ENCODE measurements around the gene GGCT.

DNA sequence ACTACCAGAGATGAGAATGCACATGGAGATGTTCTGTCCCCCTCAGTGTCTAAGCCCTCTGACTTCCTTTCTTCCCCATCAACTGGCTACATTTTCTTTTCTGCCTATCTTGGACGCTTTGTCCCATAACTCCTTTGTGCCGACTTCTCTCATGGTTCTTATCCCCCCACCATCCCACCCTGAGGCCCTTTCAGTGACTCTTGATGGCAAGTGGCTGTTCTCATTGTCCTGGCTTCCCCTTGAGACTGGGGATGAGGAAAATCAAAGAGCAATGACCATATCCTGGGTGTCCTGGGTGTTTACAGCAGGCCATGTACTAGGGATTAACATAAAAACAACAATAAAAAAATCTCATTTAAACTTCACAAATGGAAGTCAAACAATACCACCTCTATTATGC, 18.8 kb upstream of the GGCT start:
- no peak for TF ChIP-seq POLR2A (IDR thresholded peaks at IDR 0.05)
- TF ChIP-seq, protein P1, sequence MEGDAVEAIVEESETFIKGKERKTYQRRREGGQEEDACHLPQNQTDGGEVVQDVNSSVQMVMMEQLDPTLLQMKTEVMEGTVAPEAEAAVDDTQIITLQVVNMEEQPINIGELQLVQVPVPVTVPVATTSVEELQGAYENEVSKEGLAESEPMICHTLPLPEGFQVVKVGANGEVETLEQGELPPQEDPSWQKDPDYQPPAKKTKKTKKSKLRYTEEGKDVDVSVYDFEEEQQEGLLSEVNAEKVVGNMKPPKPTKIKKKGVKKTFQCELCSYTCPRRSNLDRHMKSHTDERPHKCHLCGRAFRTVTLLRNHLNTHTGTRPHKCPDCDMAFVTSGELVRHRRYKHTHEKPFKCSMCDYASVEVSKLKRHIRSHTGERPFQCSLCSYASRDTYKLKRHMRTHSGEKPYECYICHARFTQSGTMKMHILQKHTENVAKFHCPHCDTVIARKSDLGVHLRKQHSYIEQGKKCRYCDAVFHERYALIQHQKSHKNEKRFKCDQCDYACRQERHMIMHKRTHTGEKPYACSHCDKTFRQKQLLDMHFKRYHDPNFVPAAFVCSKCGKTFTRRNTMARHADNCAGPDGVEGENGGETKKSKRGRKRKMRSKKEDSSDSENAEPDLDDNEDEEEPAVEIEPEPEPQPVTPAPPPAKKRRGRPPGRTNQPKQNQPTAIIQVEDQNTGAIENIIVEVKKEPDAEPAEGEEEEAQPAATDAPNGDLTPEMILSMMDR (IDR thresholded peaks at IDR 0.05), result no peak

Measured in stomach (tissue), 4 donors.